Astrocyte (in vitro differentiated cells and primary cell): ENCODE results near the gene GPBP1. TPM values are rescaled to one million over a fixed set of nuclear protein-coding genes. Genes with fewer than 3 reads are reported as not detected.
A peak's percentile ranks its signal among the peaks of the same experiment; 100 is the strongest.

Experiments used
- DNase-seq: peaks from one replicate; pipeline ENCODE4 v3.0.0-alpha.2; 2010; ENCODE audit warnings: low read depth
- FAIRE-seq: peaks from 2 replicates; lab custom pipeline; 2011; peaks lifted over from hg19 to GRCh38; lab: Jason Lieb, UNC
- H2AFZ ChIP-seq: 2 replicates; pipeline ENCODE4 v1.6.0; 2012; ENCODE audit warnings: low read depth, low read length, inconsistent platforms
- H3K27ac ChIP-seq: 2 replicates; pipeline ENCODE4 v1.5.1; 2011; ENCODE audit warnings: low read depth, low read length, inconsistent platforms
- H3K27me3 ChIP-seq: 2 replicates; pipeline ENCODE4 v1.6.0; 2011; ENCODE audit warnings: low read length, inconsistent platforms; ENCODE audit not compliant: insufficient read depth
- H3K36me3 ChIP-seq: 2 replicates; pipeline ENCODE4 v1.5.1; 2011; ENCODE audit warnings: low read length, inconsistent platforms; ENCODE audit not compliant: insufficient read depth
- H3K4me1 ChIP-seq: 2 replicates; pipeline ENCODE4 v1.5.1; 2011; ENCODE audit warnings: low read length, inconsistent platforms; ENCODE audit not compliant: insufficient read depth
- H3K4me2 ChIP-seq: 2 replicates; pipeline ENCODE4 v1.6.0; 2012; ENCODE audit warnings: low read length, inconsistent platforms
- H3K4me3 ChIP-seq: 2 replicates; pipeline ENCODE4 v1.5.1; 2011; ENCODE audit warnings: low read depth, mild to moderate bottlenecking, low read length, inconsistent platforms; ENCODE audit not compliant: insufficient read depth
- H3K79me2 ChIP-seq: 2 replicates; pipeline ENCODE4 v1.6.0; 2012; ENCODE audit warnings: mild to moderate bottlenecking, low read length, inconsistent platforms; ENCODE audit not compliant: insufficient read depth
- H3K9ac ChIP-seq: 2 replicates; pipeline ENCODE4 v1.6.0; 2012; ENCODE audit warnings: mild to moderate bottlenecking, low read length, inconsistent platforms
- H3K9me3 ChIP-seq: 2 replicates; pipeline ENCODE4 v1.5.1; 2012; ENCODE audit warnings: low read depth, mild to moderate bottlenecking, low read length, inconsistent platforms; ENCODE audit not compliant: insufficient read depth
- H4K20me1 ChIP-seq: 2 replicates; pipeline ENCODE4 v1.6.0; 2012; ENCODE audit warnings: low read length, inconsistent platforms; ENCODE audit not compliant: insufficient read depth
- H3K27ac Mint-ChIP-seq: one replicate; pipeline ENCODE4 v1.8.0; 2021; ENCODE audit warnings: mild to moderate bottlenecking, mixed read lengths; ENCODE audit not compliant: unreplicated experiment
- H3K27me3 Mint-ChIP-seq: one replicate; pipeline ENCODE4 v1.8.0; 2021; ENCODE audit warnings: low read depth, mixed read lengths; ENCODE audit not compliant: unreplicated experiment
- H3K36me3 Mint-ChIP-seq: one replicate; pipeline ENCODE4 v1.8.0; 2021; ENCODE audit warnings: low read depth, mixed read lengths; ENCODE audit not compliant: unreplicated experiment
- H3K4me1 Mint-ChIP-seq: one replicate; pipeline ENCODE4 v1.8.0; 2021; ENCODE audit warnings: low read depth, mixed read lengths; ENCODE audit not compliant: unreplicated experiment
- H3K4me3 Mint-ChIP-seq: one replicate; pipeline ENCODE4 v1.8.0; 2021; ENCODE audit warnings: mild to moderate bottlenecking, moderate library complexity, mixed read lengths; ENCODE audit not compliant: unreplicated experiment
- H3K9me3 Mint-ChIP-seq: one replicate; pipeline ENCODE4 v1.8.0; 2021; ENCODE audit warnings: mild to moderate bottlenecking, mixed read lengths; ENCODE audit not compliant: unreplicated experiment
- EZH2 ChIP-seq: IDR thresholded peaks from 2 replicates; pipeline ENCODE4 v1.6.1; 2012; ENCODE audit warnings: mild to moderate bottlenecking, low read length, inconsistent platforms; ENCODE audit not compliant: insufficient read depth
- total RNA-seq: library from RNA; stranded (reverse); gene quantifications from 2 replicates; pipeline ENCODE4 v1.2.1, GENCODE V29; 2021
- TF ChIP-seq, protein P1 (sequence below): IDR thresholded peaks from 2 replicates; pipeline ENCODE4 v1.5.1; 2011; ENCODE audit warnings: low read depth, mild to moderate bottlenecking, inconsistent platforms, low read length, moderate library complexity; ENCODE audit not compliant: insufficient read depth

GPBP1 gene
- total RNA-seq, 1 donor from 2014 or later, result 59.8 TPM

DNA sequence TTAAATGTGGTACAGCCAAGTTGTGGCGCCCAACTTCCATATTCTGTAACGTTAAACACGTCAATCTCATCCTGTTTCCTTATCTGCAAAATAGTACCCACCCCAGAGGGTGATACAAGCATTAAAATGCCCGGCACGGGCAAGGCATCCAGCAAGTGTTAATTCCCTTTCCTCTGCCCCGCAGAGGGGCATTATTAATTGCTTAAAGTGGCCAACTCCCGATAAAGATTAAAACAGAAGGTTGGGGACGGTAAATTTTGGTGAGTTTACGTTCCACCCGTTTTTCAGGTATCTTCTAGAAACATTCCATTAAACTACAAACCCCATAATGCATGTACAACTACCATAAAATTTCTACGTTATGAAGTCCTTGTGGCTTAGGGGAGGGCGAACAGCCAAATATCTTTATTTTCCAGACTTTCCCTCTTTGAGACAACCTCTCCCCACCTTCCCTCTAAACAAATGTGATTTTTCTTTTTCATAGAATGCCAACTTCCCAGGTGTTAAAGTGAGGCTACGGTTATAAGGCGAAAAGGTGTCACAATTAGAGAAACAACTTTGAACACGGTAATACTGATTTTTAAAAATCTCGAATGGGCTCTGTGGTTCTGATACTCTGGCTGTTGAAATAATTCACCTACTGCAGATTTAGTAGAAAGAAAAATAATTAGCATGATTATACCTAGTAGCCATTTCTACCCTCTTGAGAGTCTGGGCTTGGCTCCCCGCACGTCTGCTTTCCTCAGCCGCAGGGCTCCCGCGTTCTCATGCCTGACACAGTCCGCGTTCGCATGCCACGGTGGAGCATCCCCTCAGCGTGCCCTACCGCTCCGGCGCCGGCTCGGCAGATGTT, 1.2 kb upstream of the GPBP1 start:
- H3K4me3 ChIP-seq, result peak overlapping the region; percentile 84
- peak overlapping the region; percentile 93 for H2AFZ ChIP-seq
- H4K20me1 ChIP-seq, result peaks cover 29% of the 10 kb centered on the region
- H3K27me3 ChIP-seq, result no peaks in the 10 kb centered on the region
- Mint-ChIP-seq H3K4me1 (peaks cover 3% of the 10 kb centered on the region), H3K36me3 (peaks cover 5% of the 10 kb centered on the region), H3K4me3 (peak overlapping the region; percentile 94), H3K27me3 (no peaks in the 10 kb centered on the region), H3K27ac (peak overlapping the region; percentile 90), H3K9me3 (no peaks in the 10 kb centered on the region)
- H3K36me3 ChIP-seq, result no peaks in the 10 kb centered on the region
- FAIRE-seq (no peak), DNase-seq (no peak)
- peaks cover 38% of the 10 kb centered on the region for H3K79me2 ChIP-seq
- peak overlapping the region; percentile 97 for H3K4me2 ChIP-seq
- peak overlapping the region; percentile 96 for H3K27ac ChIP-seq
- no peaks in the 10 kb centered on the region for H3K9me3 ChIP-seq
- no peak for TF ChIP-seq EZH2
- TF ChIP-seq, protein P1, sequence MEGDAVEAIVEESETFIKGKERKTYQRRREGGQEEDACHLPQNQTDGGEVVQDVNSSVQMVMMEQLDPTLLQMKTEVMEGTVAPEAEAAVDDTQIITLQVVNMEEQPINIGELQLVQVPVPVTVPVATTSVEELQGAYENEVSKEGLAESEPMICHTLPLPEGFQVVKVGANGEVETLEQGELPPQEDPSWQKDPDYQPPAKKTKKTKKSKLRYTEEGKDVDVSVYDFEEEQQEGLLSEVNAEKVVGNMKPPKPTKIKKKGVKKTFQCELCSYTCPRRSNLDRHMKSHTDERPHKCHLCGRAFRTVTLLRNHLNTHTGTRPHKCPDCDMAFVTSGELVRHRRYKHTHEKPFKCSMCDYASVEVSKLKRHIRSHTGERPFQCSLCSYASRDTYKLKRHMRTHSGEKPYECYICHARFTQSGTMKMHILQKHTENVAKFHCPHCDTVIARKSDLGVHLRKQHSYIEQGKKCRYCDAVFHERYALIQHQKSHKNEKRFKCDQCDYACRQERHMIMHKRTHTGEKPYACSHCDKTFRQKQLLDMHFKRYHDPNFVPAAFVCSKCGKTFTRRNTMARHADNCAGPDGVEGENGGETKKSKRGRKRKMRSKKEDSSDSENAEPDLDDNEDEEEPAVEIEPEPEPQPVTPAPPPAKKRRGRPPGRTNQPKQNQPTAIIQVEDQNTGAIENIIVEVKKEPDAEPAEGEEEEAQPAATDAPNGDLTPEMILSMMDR, result no peak
- peak overlapping the region; percentile 100 for H3K9ac ChIP-seq
- peaks cover 20% of the 10 kb centered on the region for H3K4me1 ChIP-seq

DNA sequence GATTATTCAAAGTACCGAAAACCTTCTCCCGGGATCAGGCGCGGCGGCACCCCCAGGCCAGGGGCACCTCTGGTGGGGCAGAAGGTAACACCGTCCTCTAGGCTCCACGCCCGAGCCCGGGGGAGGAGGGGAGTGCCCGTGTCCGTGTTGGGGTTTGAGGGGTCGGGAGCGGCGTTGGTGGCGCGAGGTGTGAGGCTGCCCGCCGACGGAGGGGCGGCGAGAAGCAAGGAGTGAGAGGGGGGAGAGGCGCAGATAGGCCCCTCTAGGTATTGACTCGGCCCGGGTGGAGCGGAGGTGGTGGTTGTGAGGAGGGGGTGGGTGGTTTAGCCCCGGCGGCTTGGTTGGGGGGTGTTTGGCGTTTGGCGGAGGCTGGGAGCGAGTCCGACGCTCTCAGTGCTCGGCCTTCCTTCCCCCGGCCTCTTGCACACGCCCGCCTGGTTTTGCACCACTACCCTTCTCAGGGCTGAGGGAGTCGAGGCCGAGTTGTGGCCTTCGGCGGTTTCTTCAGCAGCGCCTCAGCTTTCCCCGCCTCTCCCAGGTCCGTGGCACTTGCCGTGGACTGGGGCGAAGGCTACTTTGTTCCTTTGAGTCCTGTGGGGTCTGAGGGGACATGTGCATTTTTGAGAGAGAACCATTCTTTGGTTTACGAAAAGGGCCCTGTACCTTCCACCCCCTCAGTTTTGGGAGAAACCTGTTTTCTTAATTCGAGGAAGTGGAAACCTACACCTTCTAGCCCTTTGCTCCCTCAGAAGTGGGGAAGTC, 450 bp downstream of the GPBP1 start:
- Histone ChIP-seq H2AFZ (peak overlapping the region; percentile 75), H3K9ac (peak overlapping the region; percentile 100), H3K27ac (peak overlapping the region; percentile 98), H3K36me3 (no peaks in the 10 kb centered on the region), H3K9me3 (no peaks in the 10 kb centered on the region), H3K4me2 (peak overlapping the region; percentile 97), H3K4me3 (peak overlapping the region; percentile 88), H3K79me2 (peaks cover 54% of the 10 kb centered on the region), H4K20me1 (peaks cover 45% of the 10 kb centered on the region), H3K4me1 (peaks cover 28% of the 10 kb centered on the region), H3K27me3 (no peaks in the 10 kb centered on the region)
- no peaks in the 10 kb centered on the region for H3K9me3 Mint-ChIP-seq
- H3K36me3 Mint-ChIP-seq, result peaks cover 8% of the 10 kb centered on the region
- DNase-seq, result no peak
- H3K4me3 Mint-ChIP-seq, result peak overlapping the region; percentile 95
- H3K4me1 Mint-ChIP-seq, result peaks cover 15% of the 10 kb centered on the region
- peak overlapping the region; percentile 97 for H3K27ac Mint-ChIP-seq
- H3K27me3 Mint-ChIP-seq, result no peaks in the 10 kb centered on the region
- FAIRE-seq, result no peak
- TF ChIP-seq EZH2, result no peak
- TF ChIP-seq, protein P1, result no peak
